Smooth muscle cell (in vitro differentiated cells): Measurements from ENCODE around the gene KCNIP3. TPM values are rescaled to one million over a fixed set of nuclear protein-coding genes. Genes with fewer than 3 reads are reported as not detected.

Experiments
- DNase-seq: peaks from one replicate; lab custom pipeline; 2025; ENCODE audit not compliant: unreplicated experiment; lab: John Stamatoyannopoulos, UW
- H2AFZ ChIP-seq: fragments of 200-600 bp; sonication (generic); 2 replicates; pipeline ENCODE4 v1.6.0; 2016; ENCODE audit warnings: antibody characterized with exemption, low read depth, mild to moderate bottlenecking
- H3F3A ChIP-seq: fragments of 200-600 bp; sonication (generic); 2 replicates; pipeline ENCODE4 v1.6.0; 2017; ENCODE audit warnings: antibody characterized with exemption, low read depth
- H3K27ac ChIP-seq: fragments of 200-600 bp; sonication (generic); 2 replicates; pipeline ENCODE4 v1.5.1; 2016; ENCODE audit warnings: low read depth, mild to moderate bottlenecking
- H3K27me3 ChIP-seq: fragments of 200-600 bp; sonication (generic); 2 replicates; pipeline ENCODE4 v1.6.1; 2016; ENCODE audit warnings: low read depth, mild to moderate bottlenecking
- H3K36me3 ChIP-seq: fragments of 200-600 bp; sonication (generic); 2 replicates; pipeline ENCODE4 v1.5.1; 2016; ENCODE audit warnings: low read depth
- H3K4me1 ChIP-seq: fragments of 200-600 bp; sonication (generic); 2 replicates; pipeline ENCODE4 v1.5.1; 2016; ENCODE audit warnings: low read depth
- H3K4me2 ChIP-seq: fragments of 200-600 bp; sonication (generic); 2 replicates; pipeline ENCODE4 v1.6.0; 2016; ENCODE audit warnings: mild to moderate bottlenecking
- H3K4me3 ChIP-seq: fragments of 200-600 bp; sonication (generic); 2 replicates; pipeline ENCODE4 v1.5.1; 2016; ENCODE audit warnings: mild to moderate bottlenecking
- H3K79me2 ChIP-seq: fragments of 200-600 bp; sonication (generic); 2 replicates; pipeline ENCODE4 v1.6.0; 2016; ENCODE audit warnings: low read depth, mild to moderate bottlenecking
- H3K9ac ChIP-seq: fragments of 200-600 bp; sonication (generic); 2 replicates; pipeline ENCODE4 v1.6.0; 2016; ENCODE audit warnings: low read depth
- H3K9me3 ChIP-seq: fragments of 200-600 bp; sonication (generic); replicated peaks from 2 replicates; pipeline ENCODE4 v1.5.1; 2016; ENCODE audit warnings: low read depth
- H4K20me1 ChIP-seq: fragments of 200-600 bp; sonication (generic); 2 replicates; pipeline ENCODE4 v1.6.0; 2016; ENCODE audit warnings: low read depth
- WGBS: methylation state at CpG from one replicate; pipeline ENCODE4 v1.1.7; 2016; ENCODE audit warnings: low lambda C conversion rate; 5-methylcytosine and 5-hydroxymethylcytosine counted together
- polyA plus RNA-seq: library from polyadenylated mRNA; unstranded; fragments of >200 nt; fragmentation: Nextera tagmentation; extraction: Ambion mirVana; gene quantifications from 2 replicates; pipeline ENCODE4 v1.2.1, GENCODE V29; 2016
- total RNA-seq: library from RNA; depleted of rRNA; stranded (reverse); fragments of >200 nt; gene quantifications from 2 replicates; pipeline ENCODE4 v1.2.3, GENCODE V29; 2014
- TF ChIP-seq, protein P1 (sequence below): fragments of 200-600 bp; sonication (generic); IDR thresholded peaks from 2 replicates; pipeline ENCODE4 v1.5.1; 2017; ENCODE audit warnings: borderline replicate concordance, mild to moderate bottlenecking, antibody characterized with exemption; ENCODE audit not compliant: insufficient read depth, poor library complexity, severe bottlenecking

Gene KCNIP3
- total and polyA plus RNA-seq, 2 experiments from 2014 or later: 1.1 to 7.6 TPM

DNA sequence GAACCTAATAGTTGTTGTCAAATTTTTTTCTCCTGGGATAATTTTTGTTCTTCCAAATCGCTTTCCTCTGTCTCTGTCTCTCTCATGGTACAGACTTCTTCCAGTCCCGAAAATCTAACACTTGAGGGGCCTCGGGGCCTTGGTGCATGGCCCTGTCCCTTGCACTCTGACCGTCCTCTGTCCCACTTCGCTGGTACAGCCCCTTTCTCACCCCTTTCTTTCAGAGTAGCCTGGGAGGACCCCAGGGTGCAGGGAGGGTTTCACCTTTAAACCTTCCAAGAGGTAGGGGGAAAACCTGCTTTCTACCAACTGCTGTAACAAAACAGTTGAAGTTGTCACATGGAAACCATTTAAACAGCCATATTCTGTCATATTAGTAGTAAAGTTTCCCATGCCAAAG, 83.1 kb downstream of the KCNIP3 start:
- WGBS: 79% methylated on average over 5 of the region's 5 CpGs
- no peak for DNase-seq
- Histone ChIP-seq H4K20me1 (no peaks in the 10 kb centered on the region), H3K4me3 (no peak overlapping the region), H3K36me3 (no peaks in the 10 kb centered on the region), H3K4me2 (no peak overlapping the region), H3K27ac (no peak overlapping the region), H3F3A (no peaks in the 10 kb centered on the region), H3K27me3 (no peaks in the 10 kb centered on the region), H3K9ac (no peak overlapping the region), H2AFZ (no peak overlapping the region), H3K79me2 (no peaks in the 10 kb centered on the region), H3K4me1 (no peaks in the 10 kb centered on the region), H3K9me3 (no peaks in the 10 kb centered on the region)
- TF ChIP-seq, protein P1, sequence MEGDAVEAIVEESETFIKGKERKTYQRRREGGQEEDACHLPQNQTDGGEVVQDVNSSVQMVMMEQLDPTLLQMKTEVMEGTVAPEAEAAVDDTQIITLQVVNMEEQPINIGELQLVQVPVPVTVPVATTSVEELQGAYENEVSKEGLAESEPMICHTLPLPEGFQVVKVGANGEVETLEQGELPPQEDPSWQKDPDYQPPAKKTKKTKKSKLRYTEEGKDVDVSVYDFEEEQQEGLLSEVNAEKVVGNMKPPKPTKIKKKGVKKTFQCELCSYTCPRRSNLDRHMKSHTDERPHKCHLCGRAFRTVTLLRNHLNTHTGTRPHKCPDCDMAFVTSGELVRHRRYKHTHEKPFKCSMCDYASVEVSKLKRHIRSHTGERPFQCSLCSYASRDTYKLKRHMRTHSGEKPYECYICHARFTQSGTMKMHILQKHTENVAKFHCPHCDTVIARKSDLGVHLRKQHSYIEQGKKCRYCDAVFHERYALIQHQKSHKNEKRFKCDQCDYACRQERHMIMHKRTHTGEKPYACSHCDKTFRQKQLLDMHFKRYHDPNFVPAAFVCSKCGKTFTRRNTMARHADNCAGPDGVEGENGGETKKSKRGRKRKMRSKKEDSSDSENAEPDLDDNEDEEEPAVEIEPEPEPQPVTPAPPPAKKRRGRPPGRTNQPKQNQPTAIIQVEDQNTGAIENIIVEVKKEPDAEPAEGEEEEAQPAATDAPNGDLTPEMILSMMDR: no peak

DNA sequence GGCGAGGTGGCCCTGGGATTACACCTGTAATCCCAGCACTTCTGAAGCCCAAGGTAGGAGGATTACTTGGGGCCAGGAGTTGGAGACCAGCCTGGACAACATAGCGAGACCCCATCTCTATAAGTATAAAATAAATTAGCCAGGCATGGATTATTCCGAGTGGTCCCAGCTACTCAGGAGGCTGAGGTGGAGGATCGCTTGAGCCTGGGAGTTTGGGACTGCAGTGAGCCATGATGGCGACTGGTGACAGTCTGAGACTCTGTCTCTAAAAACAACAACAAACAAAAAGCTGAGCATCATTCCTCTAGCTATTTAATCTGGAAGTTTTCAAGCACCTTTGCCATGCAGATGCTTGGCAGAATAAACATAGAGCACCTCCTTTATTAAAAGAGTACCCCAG, 83.6 kb downstream of the KCNIP3 start:
- Histone ChIP-seq H3K9me3 (no peaks in the 10 kb centered on the region), H3K36me3 (no peaks in the 10 kb centered on the region), H3K4me2 (no peak overlapping the region), H3K27ac (no peak overlapping the region), H4K20me1 (no peaks in the 10 kb centered on the region), H2AFZ (no peak overlapping the region), H3F3A (no peaks in the 10 kb centered on the region), H3K27me3 (no peaks in the 10 kb centered on the region), H3K79me2 (no peaks in the 10 kb centered on the region), H3K4me1 (no peaks in the 10 kb centered on the region), H3K9ac (no peak overlapping the region), H3K4me3 (no peak overlapping the region)
- 83% methylated on average over 5 of the region's 5 CpGs for WGBS
- TF ChIP-seq, protein P1: no peak
- no peak for DNase-seq

GRCh38 chr2:95381212-95382191, 84.4 kb downstream of the KCNIP3 start:
- no peaks in the 10 kb centered on the region for H3K4me1 ChIP-seq
- 89% methylated on average over 22 of the region's 22 CpGs for WGBS

More at GRCh38 chr2:95381212-95382191, 84.4 kb downstream of the KCNIP3 start:
- Histone ChIP-seq H3K9ac (no peak overlapping the region), H3F3A (no peaks in the 10 kb centered on the region), H3K27ac (no peak overlapping the region), H3K4me3 (no peak overlapping the region), H2AFZ (no peak overlapping the region), H3K27me3 (no peaks in the 10 kb centered on the region), H3K4me2 (no peak overlapping the region), H3K79me2 (no peaks in the 10 kb centered on the region), H3K36me3 (no peaks in the 10 kb centered on the region), H3K9me3 (no peaks in the 10 kb centered on the region), H4K20me1 (no peaks in the 10 kb centered on the region)
- TF ChIP-seq, protein P1: no peak
- no peak for DNase-seq
